ENCODE measurements around the gene JMJD1C.
"Not testable (repeated sequence)": the region's sequence is repeated elsewhere in the genome, so short reads cannot be mapped to it uniquely, and the experiment has no call there.

JMJD1C gene

GRCh38 chr10:63409465-63410027 lies 56.2 kb downstream of the JMJD1C start:
- DNase-seq (ENCODE audit: low read depth) = peak; percentile 79

DNA sequence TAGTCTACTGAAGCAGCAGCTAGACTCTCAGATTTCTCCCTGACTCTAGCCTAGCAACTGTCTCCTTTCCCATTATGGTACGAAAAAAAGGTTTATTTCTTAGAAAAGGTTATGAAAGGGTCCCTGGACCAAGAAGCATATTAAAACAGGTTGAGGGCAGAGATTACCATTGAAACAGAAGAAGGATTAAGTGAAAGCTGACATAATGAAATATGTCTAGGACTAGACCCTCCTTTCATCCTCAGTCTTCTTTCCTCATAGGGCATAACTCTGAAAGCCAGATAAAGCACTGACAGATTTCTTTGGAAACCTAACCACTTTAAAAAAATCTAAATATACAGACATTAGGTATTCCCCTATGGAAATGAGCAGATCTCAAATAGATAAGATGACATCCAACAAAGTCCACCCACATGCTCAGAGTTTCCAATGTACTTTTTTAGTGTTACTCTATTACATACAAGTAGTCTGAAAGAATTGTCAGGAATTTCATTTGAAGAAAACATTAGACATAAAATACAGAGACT lies 58.6 kb downstream of the JMJD1C start:
- DNase-seq (ENCODE audit: low read depth) = no peak

DNA sequence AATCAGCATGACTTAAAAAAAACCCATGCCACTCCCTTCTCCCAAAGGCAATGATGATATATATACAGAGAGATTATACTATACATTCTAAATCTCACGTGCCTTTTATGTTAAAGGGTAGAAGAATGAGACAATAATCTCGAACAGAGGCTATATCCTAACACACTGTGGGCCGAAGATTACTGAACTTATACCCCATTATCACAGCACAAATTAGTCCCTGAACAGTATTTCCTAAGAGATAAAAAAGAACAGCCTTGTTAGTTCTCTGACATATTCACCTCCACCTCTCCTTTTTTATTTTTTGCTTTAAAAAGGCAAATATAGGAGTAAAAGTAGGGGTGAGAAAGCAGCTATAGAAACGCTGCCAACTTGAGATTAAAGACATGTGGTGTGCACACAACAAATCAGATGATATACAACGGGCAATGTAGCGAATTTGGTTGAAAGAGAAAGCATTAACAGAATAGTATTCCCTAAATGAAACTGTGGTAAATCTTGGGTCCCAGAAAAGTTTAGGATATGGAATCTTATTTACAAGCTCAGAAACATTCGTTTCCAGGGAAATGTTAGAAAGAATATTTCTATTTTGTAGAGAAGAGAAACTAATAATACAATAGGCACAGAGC lies 69.5 kb downstream of the JMJD1C start:
- no peak for DNase-seq (ENCODE audit: low read depth)

GRCh38 chr10:63393050-63393449 lies 72.7 kb downstream of the JMJD1C start:
- DNase-seq (ENCODE audit: low read depth) = no peak

DNA sequence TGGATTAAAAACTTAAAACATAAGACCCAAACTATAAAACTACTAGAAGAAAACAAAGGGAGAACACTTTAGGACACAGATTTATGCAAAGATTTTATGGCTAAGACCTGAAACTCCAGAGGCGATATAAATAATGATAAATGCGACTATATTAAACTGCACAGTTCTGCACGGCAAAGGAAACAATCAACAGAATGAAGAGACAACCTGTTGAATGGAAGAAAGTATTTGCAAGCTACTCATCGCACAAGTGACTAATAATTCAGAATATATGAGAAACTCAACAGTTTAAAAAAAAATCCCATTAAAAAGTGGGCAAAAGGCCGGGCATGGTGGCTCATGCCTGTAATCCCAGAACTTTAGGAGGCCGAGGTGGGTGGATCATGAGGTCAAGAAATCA lies 73.6 kb downstream of the JMJD1C start:
- DNase-seq (ENCODE audit: low read depth) = no peak

DNA sequence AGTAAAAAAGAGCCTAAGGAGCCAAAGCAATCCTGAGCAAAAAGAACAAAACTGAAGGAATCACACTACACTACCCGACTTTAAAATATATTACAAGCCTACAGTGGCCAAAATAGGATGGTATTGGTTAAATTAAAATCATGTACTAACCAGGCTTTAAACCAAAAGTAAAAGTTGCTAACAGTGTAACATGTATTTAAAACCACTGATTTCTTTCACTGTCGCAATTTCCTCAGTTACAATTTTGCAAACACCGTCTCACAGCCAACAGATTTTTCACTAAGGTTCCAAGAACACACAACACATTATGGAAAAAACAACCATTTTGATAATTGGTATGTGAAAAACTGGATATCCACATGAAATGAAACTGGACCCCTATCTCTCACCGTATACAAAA lies 74.0 kb downstream of the JMJD1C start:
- peak; percentile 23 for DNase-seq (ENCODE audit: low read depth)

DNA sequence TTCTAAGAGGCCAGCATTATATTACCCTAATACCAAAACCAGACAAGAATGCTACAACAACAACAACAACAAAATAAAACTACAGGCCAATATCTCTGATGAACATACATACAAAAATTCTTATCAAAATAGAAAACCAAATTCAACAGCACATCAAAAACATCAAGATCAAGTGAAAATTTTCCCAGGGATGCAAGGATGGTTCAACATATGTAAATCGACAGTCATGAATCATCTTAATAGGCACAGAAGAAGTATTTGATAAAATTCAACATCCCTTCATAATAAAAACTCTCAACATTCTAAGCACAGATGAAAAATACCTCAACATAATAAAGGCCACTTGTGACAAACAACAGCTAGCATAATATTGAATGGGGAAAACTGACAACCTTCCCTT lies 75.3 kb downstream of the JMJD1C start:
- DNase-seq (ENCODE audit: low read depth) = no peak

DNA sequence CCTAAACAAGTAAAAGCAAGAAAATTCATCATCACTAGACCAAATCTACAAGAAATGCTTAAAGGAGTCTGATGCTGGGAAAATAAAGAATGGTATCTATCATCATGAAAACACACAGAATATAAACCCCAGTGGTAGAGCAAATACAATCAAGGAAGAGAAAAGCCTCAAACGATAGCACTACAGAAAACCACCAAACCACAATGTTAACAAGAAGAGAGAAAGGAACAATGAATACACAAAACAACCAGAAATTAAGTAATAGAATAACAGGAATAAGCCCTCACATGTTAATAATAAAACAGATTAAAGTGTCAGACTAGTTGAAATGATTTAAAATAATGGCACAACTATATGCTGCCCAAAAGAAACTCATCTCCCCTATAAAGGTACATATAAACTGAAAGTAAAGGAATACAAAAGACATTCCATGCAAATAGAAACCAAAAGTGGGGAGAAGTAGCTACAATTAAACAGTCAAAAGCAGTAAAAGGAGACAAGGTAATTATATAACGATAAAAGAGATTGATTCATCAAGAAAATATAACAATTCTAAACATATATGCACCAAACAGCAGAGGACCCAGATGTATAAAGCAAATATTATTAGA lies 77.3 kb downstream of the JMJD1C start:
- DNase-seq (ENCODE audit: low read depth) = peak; percentile 68

DNA sequence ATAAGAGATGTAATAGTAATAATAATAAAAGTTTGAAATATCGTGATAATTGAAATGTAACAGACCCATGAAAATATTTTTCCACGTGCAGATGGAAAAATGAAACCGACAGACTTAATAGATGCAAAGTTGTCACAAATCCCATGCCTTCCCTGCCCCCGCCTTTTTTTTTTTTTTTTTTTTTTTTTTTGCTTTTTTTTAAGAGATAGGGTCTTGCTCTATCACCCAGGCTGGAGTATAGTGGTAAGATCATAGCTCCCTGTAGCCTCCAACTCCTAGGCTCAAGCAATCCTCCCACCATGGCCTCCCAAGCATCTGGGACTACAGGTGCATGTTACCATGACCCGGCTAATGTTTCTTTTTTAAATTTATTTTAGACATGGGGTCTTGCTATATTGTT lies 80.5 kb downstream of the JMJD1C start:
- DNase-seq (ENCODE audit: low read depth) = no peak

GRCh38 chr10:63384675-63385074 lies 81.1 kb downstream of the JMJD1C start:
- DNase-seq (ENCODE audit: low read depth) = no peak

- no peak for DNase-seq (ENCODE audit: low read depth)
These were observed 81.8 kb downstream of the JMJD1C start for GRCh38 chr10:63384001-63384400.

DNA sequence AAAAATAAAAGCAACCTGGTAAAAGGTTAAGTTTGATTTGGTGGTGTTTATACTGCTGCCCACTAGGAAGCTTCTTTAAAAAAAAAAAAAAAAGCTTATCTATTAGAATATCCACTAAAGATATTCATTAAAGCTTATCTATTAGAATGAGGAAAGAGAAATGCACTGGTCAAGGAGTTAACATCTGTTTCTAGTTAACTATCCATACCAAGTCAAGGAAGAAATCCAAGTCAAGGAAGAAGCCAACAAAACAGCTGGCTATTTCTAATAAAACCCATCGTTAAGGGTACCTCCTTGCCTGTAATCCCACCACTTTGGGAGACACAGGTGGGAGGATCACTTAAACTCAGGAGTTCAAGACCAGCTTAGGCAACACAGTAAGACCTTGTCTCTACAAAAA lies 82.6 kb downstream of the JMJD1C start:
- no peak for DNase-seq (ENCODE audit: low read depth)

- no peak for DNase-seq (ENCODE audit: low read depth)
These were observed 83.7 kb downstream of the JMJD1C start for GRCh38 chr10:63382066-63382465.

DNA sequence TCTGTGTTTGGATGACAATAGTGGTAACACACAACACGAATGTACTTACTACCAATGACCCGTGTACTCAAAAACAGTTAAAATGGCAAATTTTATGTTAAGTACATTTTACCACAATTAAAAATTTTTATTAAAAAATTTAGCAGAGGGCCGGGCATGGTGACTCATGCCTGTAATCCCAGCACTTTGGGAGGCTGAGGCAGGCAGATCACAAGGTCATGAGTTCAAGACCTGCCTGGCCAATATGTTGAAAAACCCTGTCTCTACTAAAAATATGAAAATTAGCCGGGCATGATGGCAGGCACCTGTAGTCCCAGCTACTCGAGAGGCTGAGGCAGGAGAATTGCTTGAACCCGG lies 88.5 kb downstream of the JMJD1C start:
- not testable (repeated sequence) for DNase-seq (ENCODE audit: low read depth)

- DNase-seq (ENCODE audit: low read depth) = peak; percentile 86
These were observed 89.0 kb downstream of the JMJD1C start for GRCh38 chr10:63376560-63377304.

- peak; percentile 89 for DNase-seq (ENCODE audit: low read depth)
These were observed 89.9 kb downstream of the JMJD1C start for GRCh38 chr10:63375859-63376258.

GRCh38 chr10:63375458-63375857 lies 90.3 kb downstream of the JMJD1C start:
- peak; percentile 32 for DNase-seq (ENCODE audit: low read depth)

GRCh38 chr10:63374991-63375390 lies 90.8 kb downstream of the JMJD1C start:
- peak; percentile 67 for DNase-seq (ENCODE audit: low read depth)

GRCh38 chr10:63373176-63373575 lies 92.6 kb downstream of the JMJD1C start:
- no peak for DNase-seq (ENCODE audit: low read depth)

GRCh38 chr10:63369711-63370110 lies 96.1 kb downstream of the JMJD1C start:
- DNase-seq (ENCODE audit: low read depth) = no peak

GRCh38 chr10:63368365-63368764 lies 97.4 kb downstream of the JMJD1C start:
- no peak for DNase-seq (ENCODE audit: low read depth)

DNA sequence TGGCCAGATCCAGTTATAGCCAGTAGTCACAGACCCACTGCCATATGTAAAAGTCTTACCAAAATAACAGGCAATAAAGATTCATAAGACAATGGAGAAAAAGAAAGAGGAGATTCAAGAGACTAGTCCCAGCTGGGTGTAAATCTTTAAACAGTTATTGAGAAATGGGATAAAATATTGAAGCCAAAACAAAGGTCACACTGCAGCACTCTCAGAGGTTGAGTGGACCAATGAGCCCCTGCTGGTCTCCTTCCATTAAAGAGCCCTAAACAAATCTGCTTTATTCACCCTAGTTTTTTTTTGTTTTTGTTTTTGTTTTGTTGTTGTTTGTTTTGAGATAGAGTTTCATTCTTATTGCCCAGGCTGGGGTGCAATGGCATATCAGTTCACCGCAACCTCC lies 98.8 kb downstream of the JMJD1C start:
- no peak for DNase-seq (ENCODE audit: low read depth)

All from iris pigment epithelial cell (primary cell).